GM23338 (cell line): ENCODE data around the gene THTPA.

ENCODE experiments used
- CREB1 ChIP-seq: fragments of 250-450 bp; sonication (Bioruptor Pico); IDR thresholded peaks from 2 replicates; pipeline ENCODE4 v1.5.0; 2020; ENCODE audit warnings: low read depth, mild to moderate bottlenecking, moderate library complexity
- EZH2 ChIP-seq: fragments of 200-600 bp; sonication (generic); IDR thresholded peaks from one replicate; pipeline ENCODE4 v1.8.0; 2017; ENCODE audit warnings: antibody characterized with exemption, mild to moderate bottlenecking, low read depth; ENCODE audit not compliant: unreplicated experiment
- EZH2phosphoT487 ChIP-seq: fragments of 200-600 bp; sonication (generic); IDR thresholded peaks from one replicate; pipeline ENCODE4 v1.8.1; 2018; ENCODE audit warnings: antibody characterized with exemption; ENCODE audit not compliant: unreplicated experiment
- JUNB ChIP-seq: IDR thresholded peaks from one replicate; pipeline ENCODE4 v1.6.1; 2016; ENCODE audit warnings: antibody characterized with exemption; ENCODE audit not compliant: unreplicated experiment
- POLR2AphosphoS5 ChIP-seq: IDR thresholded peaks from 2 replicates; pipeline ENCODE4 v1.6.1; 2016; ENCODE audit warnings: antibody characterized with exemption, low read depth
- ZNF331 ChIP-seq: fragments of 250-450 bp; sonication (Bioruptor Pico); IDR thresholded peaks from 2 replicates; pipeline ENCODE4 v1.5.0; 2020; ENCODE audit warnings: low read depth, mild to moderate bottlenecking, moderate library complexity
- TF ChIP-seq, protein P1 (sequence below), 2 experiments: fragments of 200-600 bp in 1 of 2; sonication (generic) in 1 of 2; conservative IDR thresholded peaks; 2 replicates each; pipeline versions ENCODE4 v1.5.1 to v1.6.1; 2016 to 2017; ENCODE audit warnings: antibody characterized with exemption in 2 of 2, low read depth in 2 of 2, mild to moderate bottlenecking in 2 of 2, moderate library complexity in 1 of 2
- TF ChIP-seq, protein P2 (sequence below): IDR thresholded peaks from one replicate; pipeline ENCODE4 v1.6.1; 2018; ENCODE audit warnings: antibody characterized with exemption; ENCODE audit not compliant: unreplicated experiment
- TF ChIP-seq, protein P3 (sequence below): IDR thresholded peaks from 2 replicates; pipeline ENCODE4 v1.6.1; 2016; ENCODE audit warnings: antibody characterized with exemption

DNA sequence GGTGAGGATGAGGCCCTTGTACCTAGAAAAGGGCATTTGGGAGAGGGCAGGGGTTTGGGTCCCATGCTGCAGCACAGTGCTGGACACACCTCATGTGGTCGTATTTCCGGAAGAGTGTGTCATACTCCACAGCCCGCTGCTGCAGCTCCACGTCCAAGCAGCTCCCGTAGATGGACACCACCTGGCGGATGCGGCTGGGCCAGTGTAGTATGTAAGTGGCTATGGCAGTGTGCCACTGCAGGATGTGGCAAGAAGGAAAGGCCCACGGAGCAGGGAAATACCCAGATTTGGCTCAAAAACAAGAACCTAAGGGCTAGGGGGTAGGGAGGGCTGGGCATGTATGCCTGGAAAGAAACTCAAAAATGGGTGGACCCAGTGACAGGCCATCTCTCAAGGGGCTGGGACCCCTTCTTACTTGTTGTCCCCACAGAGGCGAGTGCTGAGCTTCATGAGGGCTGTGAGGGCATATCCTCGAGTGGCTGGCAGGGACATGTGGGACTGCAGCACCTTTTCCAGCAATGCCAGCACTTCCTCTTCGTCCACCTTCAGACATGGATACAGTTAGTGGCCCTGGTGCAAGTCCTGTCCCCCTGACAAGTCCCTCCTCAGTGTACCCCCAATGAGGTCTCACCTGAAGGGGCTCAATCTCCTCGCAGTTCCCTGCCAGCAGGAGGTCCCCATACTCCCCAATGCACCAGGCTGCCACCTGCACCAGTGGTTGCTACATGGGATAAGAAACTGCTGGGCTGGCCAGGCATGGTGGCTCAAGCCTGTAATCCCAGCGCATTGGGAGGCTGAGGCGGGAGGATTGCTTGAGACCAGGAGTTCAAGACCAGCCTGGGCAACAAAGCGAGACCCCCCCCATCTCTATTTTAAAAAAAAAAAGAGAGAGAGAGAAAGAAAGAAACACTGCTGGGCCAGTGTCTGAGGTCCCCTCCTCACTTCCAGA lies 6.1 kb downstream of the THTPA start:
- TF ChIP-seq, protein P1, sequence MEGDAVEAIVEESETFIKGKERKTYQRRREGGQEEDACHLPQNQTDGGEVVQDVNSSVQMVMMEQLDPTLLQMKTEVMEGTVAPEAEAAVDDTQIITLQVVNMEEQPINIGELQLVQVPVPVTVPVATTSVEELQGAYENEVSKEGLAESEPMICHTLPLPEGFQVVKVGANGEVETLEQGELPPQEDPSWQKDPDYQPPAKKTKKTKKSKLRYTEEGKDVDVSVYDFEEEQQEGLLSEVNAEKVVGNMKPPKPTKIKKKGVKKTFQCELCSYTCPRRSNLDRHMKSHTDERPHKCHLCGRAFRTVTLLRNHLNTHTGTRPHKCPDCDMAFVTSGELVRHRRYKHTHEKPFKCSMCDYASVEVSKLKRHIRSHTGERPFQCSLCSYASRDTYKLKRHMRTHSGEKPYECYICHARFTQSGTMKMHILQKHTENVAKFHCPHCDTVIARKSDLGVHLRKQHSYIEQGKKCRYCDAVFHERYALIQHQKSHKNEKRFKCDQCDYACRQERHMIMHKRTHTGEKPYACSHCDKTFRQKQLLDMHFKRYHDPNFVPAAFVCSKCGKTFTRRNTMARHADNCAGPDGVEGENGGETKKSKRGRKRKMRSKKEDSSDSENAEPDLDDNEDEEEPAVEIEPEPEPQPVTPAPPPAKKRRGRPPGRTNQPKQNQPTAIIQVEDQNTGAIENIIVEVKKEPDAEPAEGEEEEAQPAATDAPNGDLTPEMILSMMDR (conservative IDR thresholded peaks at IDR 0.05; ENCODE audit: low read depth in 2 of 2), result no peak
- no peak for TF ChIP-seq EZH2phosphoT487
- TF ChIP-seq, protein P2, sequence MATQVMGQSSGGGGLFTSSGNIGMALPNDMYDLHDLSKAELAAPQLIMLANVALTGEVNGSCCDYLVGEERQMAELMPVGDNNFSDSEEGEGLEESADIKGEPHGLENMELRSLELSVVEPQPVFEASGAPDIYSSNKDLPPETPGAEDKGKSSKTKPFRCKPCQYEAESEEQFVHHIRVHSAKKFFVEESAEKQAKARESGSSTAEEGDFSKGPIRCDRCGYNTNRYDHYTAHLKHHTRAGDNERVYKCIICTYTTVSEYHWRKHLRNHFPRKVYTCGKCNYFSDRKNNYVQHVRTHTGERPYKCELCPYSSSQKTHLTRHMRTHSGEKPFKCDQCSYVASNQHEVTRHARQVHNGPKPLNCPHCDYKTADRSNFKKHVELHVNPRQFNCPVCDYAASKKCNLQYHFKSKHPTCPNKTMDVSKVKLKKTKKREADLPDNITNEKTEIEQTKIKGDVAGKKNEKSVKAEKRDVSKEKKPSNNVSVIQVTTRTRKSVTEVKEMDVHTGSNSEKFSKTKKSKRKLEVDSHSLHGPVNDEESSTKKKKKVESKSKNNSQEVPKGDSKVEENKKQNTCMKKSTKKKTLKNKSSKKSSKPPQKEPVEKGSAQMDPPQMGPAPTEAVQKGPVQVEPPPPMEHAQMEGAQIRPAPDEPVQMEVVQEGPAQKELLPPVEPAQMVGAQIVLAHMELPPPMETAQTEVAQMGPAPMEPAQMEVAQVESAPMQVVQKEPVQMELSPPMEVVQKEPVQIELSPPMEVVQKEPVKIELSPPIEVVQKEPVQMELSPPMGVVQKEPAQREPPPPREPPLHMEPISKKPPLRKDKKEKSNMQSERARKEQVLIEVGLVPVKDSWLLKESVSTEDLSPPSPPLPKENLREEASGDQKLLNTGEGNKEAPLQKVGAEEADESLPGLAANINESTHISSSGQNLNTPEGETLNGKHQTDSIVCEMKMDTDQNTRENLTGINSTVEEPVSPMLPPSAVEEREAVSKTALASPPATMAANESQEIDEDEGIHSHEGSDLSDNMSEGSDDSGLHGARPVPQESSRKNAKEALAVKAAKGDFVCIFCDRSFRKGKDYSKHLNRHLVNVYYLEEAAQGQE, result no peak
- no peak; the same call in 1 of the 2 replicates for TF ChIP-seq POLR2AphosphoS5
- no peak for TF ChIP-seq EZH2
- TF ChIP-seq ZNF331, result no peak
- TF ChIP-seq, protein P3, sequence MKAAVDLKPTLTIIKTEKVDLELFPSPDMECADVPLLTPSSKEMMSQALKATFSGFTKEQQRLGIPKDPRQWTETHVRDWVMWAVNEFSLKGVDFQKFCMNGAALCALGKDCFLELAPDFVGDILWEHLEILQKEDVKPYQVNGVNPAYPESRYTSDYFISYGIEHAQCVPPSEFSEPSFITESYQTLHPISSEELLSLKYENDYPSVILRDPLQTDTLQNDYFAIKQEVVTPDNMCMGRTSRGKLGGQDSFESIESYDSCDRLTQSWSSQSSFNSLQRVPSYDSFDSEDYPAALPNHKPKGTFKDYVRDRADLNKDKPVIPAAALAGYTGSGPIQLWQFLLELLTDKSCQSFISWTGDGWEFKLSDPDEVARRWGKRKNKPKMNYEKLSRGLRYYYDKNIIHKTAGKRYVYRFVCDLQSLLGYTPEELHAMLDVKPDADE, result no peak
- no peak for TF ChIP-seq JUNB
- TF ChIP-seq CREB1 (CRISPR knock-in tag), result no peak
